ENCODE data around the gene SH2D4B. TPM values are rescaled to one million over a fixed set of nuclear protein-coding genes. Genes with fewer than 3 reads are reported as not detected.

The SH2D4B gene
- total RNA-seq, 1 donor from 2014 or later: not detected

GRCh38 chr10:80502621-80503583, 34.8 kb upstream of the SH2D4B start:
- no peak for ATAC-seq (ENCODE audit: poor library complexity)
- DNase-seq: no peak
- intact Hi-C loops (cut with DNase I): loop anchor here (5.0 kb wide), 1 partner anchor 121 kb away; no protein-coding TSS in a partner anchor

DNA sequence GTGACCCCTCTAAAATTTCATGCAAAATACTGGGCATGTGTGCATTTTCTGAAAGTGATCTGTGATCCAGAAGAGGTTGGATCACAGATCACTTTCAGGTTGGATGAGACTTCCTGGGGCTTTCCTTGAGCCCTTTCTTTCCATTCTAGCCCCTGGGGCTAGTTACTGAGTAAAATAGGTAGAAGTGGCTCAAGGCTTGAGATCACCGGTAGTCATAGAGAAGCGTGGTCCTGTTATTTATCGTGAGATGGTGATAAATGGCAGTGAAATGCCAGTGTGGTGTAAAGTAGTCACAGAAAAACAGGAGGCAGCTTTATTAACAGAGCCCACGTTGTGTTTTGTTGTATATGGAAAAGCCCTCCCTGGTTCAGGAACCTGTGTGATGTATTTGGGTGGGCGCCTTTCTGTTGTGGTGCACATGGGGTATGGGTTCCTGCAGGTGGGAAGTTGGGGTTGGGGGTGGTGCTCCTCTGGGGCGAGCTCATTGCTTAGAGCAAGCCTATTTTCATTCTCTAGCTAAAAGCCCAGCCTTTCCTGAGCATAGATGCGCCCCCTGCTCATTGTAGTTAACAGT, 34.0 kb upstream of the SH2D4B start:
- ATAC-seq (ENCODE audit: poor library complexity) (no peak), DNase-seq (no peak)
- intact Hi-C loops (cut with DNase I): loop anchor here (5.0 kb wide), 1 partner anchor 121 kb away; no protein-coding TSS in a partner anchor

- ATAC-seq (ENCODE audit: poor library complexity): peak; percentile 27
- DNase-seq: peak; percentile 43
- intact Hi-C loops (cut with DNase I): loop anchor here (5.0 kb wide), 1 partner anchor 122 kb away; no protein-coding TSS in a partner anchor
Observed at GRCh38 chr10:80504158-80504811, 33.4 kb upstream of the SH2D4B start.

- no peak for ATAC-seq (ENCODE audit: poor library complexity)
- intact Hi-C loops (cut with DNase I): loop anchor here (1.0 to 5.0 kb wide), 2 partner anchors 61 to 123 kb away; no protein-coding TSS in a partner anchor
- DNase-seq: peak; percentile 48
Observed at GRCh38 chr10:80504897-80505465, 32.7 kb upstream of the SH2D4B start.

DNA sequence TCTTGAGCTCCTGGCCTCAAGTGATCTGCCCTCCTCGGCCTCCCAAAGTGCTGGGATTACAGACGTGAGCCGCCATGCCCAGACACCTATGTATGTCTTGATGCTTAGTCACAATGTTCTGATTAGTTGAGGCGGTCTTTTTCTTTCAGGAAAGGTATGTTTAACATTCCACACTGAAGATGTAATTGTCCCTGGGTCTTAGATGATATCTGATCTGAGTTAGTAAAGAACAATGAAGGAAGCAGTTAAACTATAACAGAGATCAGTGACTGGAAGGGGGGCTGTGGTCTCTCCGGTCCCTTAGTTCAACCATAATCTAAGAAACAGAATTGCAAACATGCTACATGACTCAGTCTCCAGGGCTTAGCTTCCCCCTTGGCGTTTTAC, 31.5 kb upstream of the SH2D4B start:
- intact Hi-C loops (cut with DNase I): no loop called here
- ATAC-seq (ENCODE audit: poor library complexity) (no peak), DNase-seq (no peak)

GRCh38 chr10:80506836-80507487, 30.7 kb upstream of the SH2D4B start:
- ATAC-seq (ENCODE audit: poor library complexity) (no peak), DNase-seq (no peak)
- intact Hi-C loops (cut with DNase I): no loop called here

GRCh38 chr10:80509108-80509402, 28.6 kb upstream of the SH2D4B start:
- intact Hi-C loops (cut with DNase I): no loop called here
- ATAC-seq (ENCODE audit: poor library complexity): no peak
- no peak for DNase-seq

DNA sequence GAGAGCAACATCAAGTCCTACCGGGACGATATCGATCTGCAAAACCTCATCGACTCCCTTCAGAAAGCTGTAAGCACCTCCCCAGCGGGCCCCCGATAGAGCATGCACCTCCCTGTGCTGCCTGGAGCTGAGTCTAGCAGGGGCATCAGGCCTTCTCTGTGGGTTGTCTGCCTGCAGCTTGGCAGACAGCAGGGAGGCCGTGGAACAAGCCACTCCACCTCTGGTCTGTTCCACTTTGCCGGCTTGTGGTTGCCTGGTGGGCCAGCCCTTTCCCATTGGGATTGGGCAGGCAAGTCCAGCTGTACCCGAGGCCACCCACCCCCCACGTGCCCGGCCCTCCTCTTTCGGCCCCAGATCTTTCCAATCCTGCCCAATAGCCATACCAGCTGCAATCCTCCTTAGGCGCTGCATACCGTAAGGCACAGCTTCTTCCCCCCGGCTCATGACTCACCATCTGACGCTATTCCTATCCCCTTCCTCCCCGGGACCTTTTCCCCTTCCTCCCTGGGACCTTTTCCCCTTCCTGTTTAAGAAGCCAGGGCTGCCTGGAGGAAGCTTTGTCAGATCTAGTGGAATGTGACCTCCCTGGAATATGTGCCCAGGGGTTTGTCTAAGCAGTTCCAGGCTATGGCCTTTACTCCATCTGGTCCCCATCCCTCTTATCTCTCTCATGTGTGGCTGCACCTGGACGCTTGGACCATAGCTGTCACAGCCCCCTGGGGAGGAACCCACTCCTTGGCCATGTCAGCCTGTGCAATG, 28.1 kb upstream of the SH2D4B start:
- ATAC-seq (ENCODE audit: poor library complexity) (peak; percentile 30), DNase-seq (peak; percentile 52)
- intact Hi-C loops (cut with DNase I): loop anchor here (5.0 kb wide), 1 partner anchor 122 kb away; no protein-coding TSS in a partner anchor

- ATAC-seq (ENCODE audit: poor library complexity) (no peak), DNase-seq (no peak)
- intact Hi-C loops (cut with DNase I): loop anchor here (5.0 kb wide), 1 partner anchor 125 kb away; no protein-coding TSS in a partner anchor
Observed at GRCh38 chr10:80512031-80512526, 25.6 kb upstream of the SH2D4B start.

DNA sequence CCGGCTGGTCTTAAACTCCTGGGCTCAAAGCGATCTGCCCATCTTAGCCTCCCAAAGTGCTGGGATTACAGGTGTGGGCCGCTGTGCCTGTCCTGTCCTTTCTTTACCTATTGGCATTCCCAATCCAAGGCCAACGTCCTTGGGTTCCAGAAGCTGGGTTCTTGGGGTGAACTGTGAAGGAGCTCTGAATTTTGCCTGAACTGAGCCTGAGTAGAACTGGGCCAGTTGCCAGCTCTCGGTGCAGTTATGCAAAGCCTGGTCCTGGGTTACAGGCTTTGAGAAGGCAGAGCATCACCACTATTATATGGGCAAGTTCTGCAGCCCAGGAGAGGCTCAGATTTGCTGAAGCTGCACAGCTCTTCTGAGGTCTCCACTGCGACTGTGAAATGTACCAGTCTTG, 24.6 kb upstream of the SH2D4B start:
- intact Hi-C loops (cut with DNase I): loop anchor here (5.0 kb wide), 1 partner anchor 126 kb away; no protein-coding TSS in a partner anchor
- DNase-seq (no peak), ATAC-seq (ENCODE audit: poor library complexity) (no peak)

DNA sequence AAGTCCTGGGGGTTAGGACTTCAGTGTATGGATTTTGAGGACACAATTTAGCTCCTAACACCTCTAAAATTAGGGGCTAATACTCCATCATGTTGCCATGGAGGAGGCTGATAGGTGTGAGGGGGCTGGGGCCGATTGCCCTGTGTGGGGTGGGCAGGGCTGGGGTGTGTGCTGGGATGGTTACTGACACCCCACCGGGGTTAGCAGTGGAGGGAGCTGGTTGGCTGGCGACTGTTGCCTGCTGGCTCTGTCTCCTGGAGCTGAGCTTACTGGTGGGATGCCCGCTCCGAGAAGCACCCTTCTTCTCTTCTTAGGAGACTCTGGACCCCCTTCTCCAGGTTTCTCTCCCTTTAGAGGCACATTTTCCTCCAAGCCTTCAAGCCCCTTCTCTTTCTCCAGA, 22.2 kb upstream of the SH2D4B start:
- intact Hi-C loops (cut with DNase I): no loop called here
- no peak for DNase-seq
- ATAC-seq (ENCODE audit: poor library complexity): no peak

DNA sequence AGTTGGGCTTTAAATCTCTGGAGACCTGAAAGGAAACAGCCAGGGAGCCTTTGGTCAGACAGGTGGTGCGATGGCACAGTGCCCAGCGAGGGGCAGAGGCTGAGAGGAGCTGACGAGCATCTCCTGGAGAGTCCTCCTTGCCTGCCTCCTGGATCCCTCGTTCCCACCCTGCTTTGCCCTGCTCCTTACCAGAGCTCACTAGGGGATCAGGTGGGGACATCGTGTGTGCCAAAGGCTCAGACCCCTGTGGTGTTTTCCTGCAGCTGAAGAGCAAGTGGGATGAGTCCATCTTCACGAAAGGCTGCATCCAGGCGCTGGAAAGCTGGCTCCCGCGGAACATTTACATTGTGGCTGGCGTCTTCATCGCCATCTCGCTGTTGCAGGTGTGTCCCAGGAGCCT, 21.8 kb upstream of the SH2D4B start:
- intact Hi-C loops (cut with DNase I): no loop called here

GRCh38 chr10:80516506-80517075, 21.1 kb upstream of the SH2D4B start:
- no peak for ATAC-seq (ENCODE audit: poor library complexity)
- DNase-seq: no peak
- intact Hi-C loops (cut with DNase I): no loop called here

More for the DNA sequence above, 21.8 kb upstream of the SH2D4B start:
- DNase-seq (no peak), ATAC-seq (ENCODE audit: poor library complexity) (no peak)

DNA sequence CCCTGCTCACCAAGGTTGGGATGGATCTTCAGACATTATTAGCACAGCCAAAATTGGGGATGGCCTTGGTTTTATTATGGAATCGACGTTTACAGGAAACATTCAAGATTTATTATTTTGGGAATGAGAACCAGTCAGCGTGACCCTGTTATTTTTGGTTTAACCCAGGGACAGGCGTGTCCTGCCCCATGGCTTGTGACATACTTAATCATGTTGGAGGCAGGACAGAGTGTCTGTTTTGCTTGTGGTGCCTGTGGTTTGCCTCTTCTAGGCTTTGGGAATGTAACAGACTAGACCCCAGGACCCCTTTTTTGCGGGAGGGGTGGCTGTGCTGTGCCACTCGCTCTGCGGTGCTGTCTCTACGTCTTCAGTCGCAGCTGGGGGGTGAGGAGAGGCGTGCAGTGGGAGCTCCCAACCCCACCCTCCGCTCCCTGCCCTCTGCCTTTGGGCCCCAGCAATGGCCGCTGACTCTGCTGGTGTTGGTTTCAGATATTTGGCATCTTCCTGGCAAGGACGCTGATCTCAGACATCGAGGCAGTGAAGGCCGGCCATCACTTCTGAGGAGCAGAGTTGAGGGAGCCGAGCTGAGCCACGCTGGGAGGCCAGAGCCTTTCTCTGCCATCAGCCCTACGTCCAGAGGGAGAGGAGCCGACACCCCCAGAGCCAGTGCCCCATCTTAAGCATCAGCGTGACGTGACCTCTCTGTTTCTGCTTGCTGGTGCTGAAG, 20.1 kb upstream of the SH2D4B start:
- no peak for ATAC-seq (ENCODE audit: poor library complexity)
- intact Hi-C loops (cut with DNase I): no loop called here
- no peak for DNase-seq

DNA sequence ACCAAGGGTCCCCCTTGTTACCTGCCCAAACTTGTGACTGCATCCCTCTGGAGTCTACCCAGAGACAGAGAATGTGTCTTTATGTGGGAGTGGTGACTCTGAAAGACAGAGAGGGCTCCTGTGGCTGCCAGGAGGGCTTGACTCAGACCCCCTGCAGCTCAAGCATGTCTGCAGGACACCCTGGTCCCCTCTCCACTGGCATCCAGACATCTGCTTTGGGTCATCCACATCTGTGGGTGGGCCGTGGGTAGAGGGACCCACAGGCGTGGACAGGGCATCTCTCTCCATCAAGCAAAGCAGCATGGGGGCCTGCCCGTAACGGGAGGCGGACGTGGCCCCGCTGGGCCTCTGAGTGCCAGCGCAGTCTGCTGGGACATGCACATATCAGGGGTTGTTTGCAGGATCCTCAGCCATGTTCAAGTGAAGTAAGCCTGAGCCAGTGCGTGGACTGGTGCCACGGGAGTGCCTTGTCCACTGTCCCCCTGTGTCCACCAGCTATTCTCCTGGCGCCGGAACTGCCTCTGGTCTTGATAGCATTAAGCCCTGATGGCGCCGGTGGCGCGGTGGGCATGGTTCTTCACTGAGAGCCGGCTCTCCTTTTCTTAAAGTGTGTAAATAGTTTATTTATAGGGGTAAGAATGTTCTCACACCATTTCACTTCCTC, 19.4 kb upstream of the SH2D4B start:
- no peak for ATAC-seq (ENCODE audit: poor library complexity)
- DNase-seq: no peak
- intact Hi-C loops (cut with DNase I): no loop called here

GRCh38 chr10:80518807-80519360, 18.8 kb upstream of the SH2D4B start:
- intact Hi-C loops (cut with DNase I): no loop called here
- ATAC-seq (ENCODE audit: poor library complexity): peak; percentile 45
- peak; percentile 62 for DNase-seq

Measured in Right ventricle myocardium superior (tissue), 1 donor.